Ovary (tissue), 3 donors: ENCODE measurements around the gene UNC5B.

Source experiments
- CTCF ChIP-seq, 3 donors: fragments of 450-650 bp in 2 of 3; fragments of 200-600 bp in 1 of 3; IDR thresholded peaks; one replicate each; pipeline versions ENCODE4 v1.5.1 to v1.8.0; 2016 to 2022; ENCODE audit warnings: antibody characterized with exemption in 3 of 3, mild to moderate bottlenecking in 1 of 3
- EP300 ChIP-seq: sonication (generic); formaldehyde crosslinking; IDR thresholded peaks from one replicate; pipeline ENCODE4 v1.6.1; 2017; ENCODE audit warnings: antibody characterized with exemption
- POLR2A ChIP-seq: fragments of 450-650 bp; IDR thresholded peaks from one replicate; pipeline ENCODE4 v1.6.1; 2017; ENCODE audit warnings: antibody characterized with exemption, mild to moderate bottlenecking, moderate library complexity
- donor health status: DM: no; HTN: no; CAD: no.

- TF ChIP-seq CTCF (IDR thresholded peaks at IDR 0.05) (no peak), POLR2A (no peak), EP300 (no peak)
These were observed 80.5 kb downstream of the UNC5B start for GRCh38 chr10:71292624-71293445.
